ENCODE data around the gene BIRC3. TPM values are rescaled to one million over a fixed set of nuclear protein-coding genes. Genes with fewer than 3 reads are reported as not detected.
A peak's percentile ranks its signal among the peaks of the same experiment; 100 is the strongest.

BIRC3 gene
- total RNA-seq, 4 donors from 2014 or later: 10.0 to 13.7 (median 11.0) TPM

DNA sequence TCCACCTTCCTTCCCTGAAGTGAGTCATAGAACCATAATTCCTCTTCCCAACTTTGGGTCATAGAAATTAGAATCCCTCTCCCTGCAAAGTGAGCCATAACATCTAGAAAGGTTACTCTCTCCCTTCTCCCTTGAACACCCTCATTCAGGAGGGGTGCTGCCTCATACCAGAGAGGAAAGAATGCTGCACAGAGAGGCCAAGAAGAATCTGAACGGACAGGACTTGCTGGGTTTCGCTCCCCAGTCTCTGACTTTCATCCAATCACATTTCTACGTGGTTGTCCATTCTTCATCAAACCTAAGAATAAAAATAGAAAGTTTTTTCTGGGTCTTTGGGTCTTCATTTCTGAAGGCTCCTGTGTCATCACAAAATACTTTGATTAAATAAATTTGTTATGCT lies 31.0 kb upstream of the BIRC3 start:
- Histone ChIP-seq H3K36me3 (no peaks in the 10 kb centered on the region), H3K9me3 (no peaks in the 10 kb centered on the region), H3K4me3 (no peak overlapping the region), H3K27me3 (no peaks in the 10 kb centered on the region), H3K4me1 (peaks cover 0 to 23% (median 20%) of the 10 kb centered on the region in 4 donors), H3K27ac (replicated peaks in 1 of 4) (no peak overlapping the region)
- TF ChIP-seq POLR2A (IDR thresholded peaks at IDR 0.05; ENCODE audit: low read depth) (no peak), EP300 (IDR thresholded peaks at IDR 0.05) (no peak), POLR2AphosphoS5 (IDR thresholded peaks at IDR 0.05) (no peak), CTCF (IDR thresholded peaks at IDR 0.05) (no peak)
- DNase-seq (ENCODE audit: extremely low spot score): no peak
- intact Hi-C loops (cut with DNase I): loop anchor here (5.0 kb wide), 2 partner anchors 56 to 211 kb away; no protein-coding TSS in a partner anchor
- WGBS: 80% methylated on average over 3 of the region's 3 CpGs

GRCh38 chr11:102287964-102288724 lies 29.1 kb upstream of the BIRC3 start:
- Histone ChIP-seq H3K27ac (replicated peaks in 1 of 4) (no peak overlapping the region), H3K4me1 (peaks cover 0 to 23% (median 20%) of the 10 kb centered on the region in 4 donors), H3K36me3 (no peaks in the 10 kb centered on the region), H3K27me3 (no peaks in the 10 kb centered on the region), H3K9me3 (no peaks in the 10 kb centered on the region), H3K4me3 (peak overlapping the region; percentile 26 to 41 (median 32))
- DNase-seq (ENCODE audit: extremely low spot score): no peak
- TF ChIP-seq CTCF (IDR thresholded peaks at IDR 0.05) (peak; percentile 71 to 83 (median 79)), POLR2AphosphoS5 (IDR thresholded peaks at IDR 0.05) (no peak), POLR2A (IDR thresholded peaks at IDR 0.05; ENCODE audit: low read depth) (no peak), EP300 (IDR thresholded peaks at IDR 0.05) (no peak)
- 33% methylated on average over 13 of the region's 13 CpGs for WGBS
- intact Hi-C loops (cut with DNase I): loop anchor here (5.0 kb wide), 2 partner anchors 54 to 209 kb away; no protein-coding TSS in a partner anchor

GRCh38 chr11:102288725-102289083 lies 28.6 kb upstream of the BIRC3 start:
- no peaks in the 10 kb centered on the region for H3K27me3 ChIP-seq

GRCh38 chr11:102289592-102289991 lies 27.7 kb upstream of the BIRC3 start:
- H3K36me3 ChIP-seq: no peaks in the 10 kb centered on the region
- no peak for DNase-seq (ENCODE audit: extremely low spot score)
- no peaks in the 10 kb centered on the region for H3K27me3 ChIP-seq
- no peak overlapping the region for H3K4me3 ChIP-seq
- H3K9me3 ChIP-seq: no peaks in the 10 kb centered on the region
- no peak for TF ChIP-seq POLR2AphosphoS5 (IDR thresholded peaks at IDR 0.05)
- no peak for TF ChIP-seq EP300 (IDR thresholded peaks at IDR 0.05)
- TF ChIP-seq POLR2A (IDR thresholded peaks at IDR 0.05; ENCODE audit: low read depth): no peak
- TF ChIP-seq CTCF (IDR thresholded peaks at IDR 0.05): no peak
- 34% methylated on average over 3 of the region's 3 CpGs for WGBS
- H3K4me1 ChIP-seq: peaks cover 0 to 26% (median 26%) of the 10 kb centered on the region in 4 donors
- intact Hi-C loops (cut with DNase I): loop anchor here (5.0 kb wide), 2 partner anchors 53 to 208 kb away; no protein-coding TSS in a partner anchor
- H3K27ac ChIP-seq (replicated peaks in 1 of 4): no peak overlapping the region

More at GRCh38 chr11:102288725-102289083, 28.6 kb upstream of the BIRC3 start:
- no peak for DNase-seq (ENCODE audit: extremely low spot score)
- Histone ChIP-seq H3K9me3 (no peaks in the 10 kb centered on the region), H3K36me3 (no peaks in the 10 kb centered on the region), H3K4me1 (peaks cover 0 to 24% (median 20%) of the 10 kb centered on the region in 4 donors), H3K27ac (replicated peaks in 1 of 4) (no peak overlapping the region), H3K4me3 (no peak overlapping the region)
- no peak for TF ChIP-seq POLR2AphosphoS5 (IDR thresholded peaks at IDR 0.05)
- no peak for TF ChIP-seq CTCF (IDR thresholded peaks at IDR 0.05)
- no peak for TF ChIP-seq POLR2A (IDR thresholded peaks at IDR 0.05; ENCODE audit: low read depth)
- no peak for TF ChIP-seq EP300 (IDR thresholded peaks at IDR 0.05)
- 58% methylated on average over 3 of the region's 3 CpGs for WGBS
- intact Hi-C loops (cut with DNase I): loop anchor here (5.0 kb wide), 2 partner anchors 54 to 209 kb away; no protein-coding TSS in a partner anchor
